Body of pancreas (tissue), 4 donors: Measurements from ENCODE around the gene BABAM1. TPM values are rescaled to one million over a fixed set of nuclear protein-coding genes. Genes with fewer than 3 reads are reported as not detected.

Source experiments
- ATAC-seq: fragments of 150-250 bp; one replicate; pipeline ENCODE4 v1.9.1; 2016
- DNase-seq, 4 donors: peaks; one replicate each; pipeline ENCODE4 v3.0.0-alpha.2; 2019
- H3K27ac ChIP-seq, 4 donors: fragments of 200-600 bp; sonication (generic); 1 replicate in 3 of 4; 2 replicates in 1 of 4; pipeline versions ENCODE4 v1.5.1 to v1.6.1; 2016 to 2019; ENCODE audit warnings: mild to moderate bottlenecking in 1 of 4, mixed read lengths in 1 of 4, moderate library complexity in 1 of 4
- H3K27me3 ChIP-seq, 2 donors: fragments of 200-600 bp; sonication (generic); one replicate each; pipeline ENCODE4 v1.6.0; 2016; ENCODE audit warnings: mild to moderate bottlenecking in 1 of 2
- H3K36me3 ChIP-seq, 2 donors: fragments of 200-600 bp; sonication (generic); replicated peaks in 1 of 2; 2 replicates each; pipeline ENCODE4 v1.5.1; 2016; ENCODE audit warnings: low read depth in 2 of 2; ENCODE audit not compliant: insufficient read depth in 1 of 2
- H3K4me1 ChIP-seq: fragments of 200-600 bp; sonication (generic); one replicate; pipeline ENCODE4 v1.6.0; 2016
- H3K4me3 ChIP-seq, 2 donors: fragments of 200-600 bp; sonication (generic); 1 replicate in 1 of 2; 2 replicates in 1 of 2; pipeline ENCODE4 v1.5.1; 2016 to 2019
- H3K9me3 ChIP-seq, 3 donors: fragments of 200-600 bp; sonication (generic); 1 replicate in 2 of 3; 2 replicates in 1 of 3; pipeline ENCODE4 v1.5.1; 2016
- CTCF ChIP-seq, 7 experiments: fragments of 450-650 bp in 4 of 7; fragments of 200-600 bp in 3 of 7; sonication (generic) in 3 of 7; IDR thresholded peaks; one replicate each; pipeline ENCODE4 v1.5.1; 2016 to 2019; ENCODE audit warnings: antibody characterized with exemption in 7 of 7
- POLR2A ChIP-seq, 3 donors: fragments of 450-650 bp; IDR thresholded peaks; one replicate each; pipeline ENCODE4 v1.6.1; 2016; ENCODE audit warnings: antibody characterized with exemption in 3 of 3, mild to moderate bottlenecking in 2 of 3
- WGBS, 2 donors: methylation state at CpG; one replicate each; pipeline ENCODE4 v1.1.5; 2017; 5-methylcytosine and 5-hydroxymethylcytosine counted together
- intact Hi-C: fragments of 100-400 bp; cut with DNase I; formaldehyde crosslinking; loops from one replicate; pipeline ENCODE4 v1.15.1; 2023
- total RNA-seq, 2 donors: library from RNA; depleted of rRNA; stranded (reverse); fragments of >200 nt; gene quantifications; one replicate each; pipeline ENCODE4 v1.1.0, GENCODE V29; 2016

Gene BABAM1
- total RNA-seq, 2 donors from 2014 or later, result 45.2 to 84.6 TPM

DNA sequence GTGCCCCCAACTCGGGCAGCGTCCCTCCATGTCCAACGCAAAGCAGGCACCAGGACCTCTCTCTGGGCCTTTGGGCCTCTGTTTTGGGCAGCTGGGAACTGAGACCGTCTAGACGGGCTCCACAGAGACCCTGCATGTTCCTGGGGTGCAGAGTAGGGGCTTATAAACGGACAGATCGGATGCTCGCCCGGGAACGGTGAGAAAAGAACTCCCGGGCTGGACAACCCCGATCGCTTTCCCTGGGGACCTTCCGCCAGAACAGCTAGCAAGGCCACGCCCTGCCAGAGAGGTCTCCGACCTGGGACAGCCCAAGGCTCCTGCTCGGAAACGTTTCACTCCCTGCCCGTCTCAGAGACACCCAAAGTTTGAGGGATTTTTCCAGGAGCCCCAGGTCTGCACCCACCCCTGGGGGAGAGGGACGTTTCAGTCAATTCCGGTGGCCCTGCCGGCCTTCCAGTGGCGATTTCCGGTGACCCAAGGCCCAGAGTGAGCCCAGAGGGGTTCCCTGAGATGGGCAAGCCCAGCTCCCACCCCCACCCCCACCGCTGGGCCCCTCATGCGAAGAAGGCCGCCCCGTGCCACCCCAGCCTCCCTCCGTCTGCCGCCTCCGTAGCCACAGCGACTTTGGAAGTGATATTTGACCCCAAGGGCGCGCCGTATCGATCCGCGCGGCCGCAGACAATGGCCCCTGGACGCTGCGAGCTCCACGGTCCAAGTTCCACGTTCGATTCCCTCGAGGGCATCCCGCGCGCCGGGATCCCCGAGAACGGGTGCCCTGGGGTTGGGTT is 23.2 kb upstream of the BABAM1 start:
- DNase-seq (peak; percentile 63 to 71 (median 67)), ATAC-seq (peak; percentile 9)
- intact Hi-C loops, result no loop called here
- Histone ChIP-seq H3K9me3 (no peaks in the 10 kb centered on the region), H3K27me3 (no peaks in the 10 kb centered on the region), H3K27ac (peak overlapping the region; percentile 80 to 97 (median 86)), H3K4me3 (peak overlapping the region; percentile 44 to 94), H3K4me1 (peaks cover 76% of the 10 kb centered on the region), H3K36me3 (no peaks in the 10 kb centered on the region)
- WGBS, 2 donors, result 0 to 6% methylated on average over 7 to 52 of the region's 52 CpGs
- no peak for TF ChIP-seq CTCF (IDR thresholded peaks at IDR 0.05)
- no peak for TF ChIP-seq POLR2A (IDR thresholded peaks at IDR 0.05)

DNA sequence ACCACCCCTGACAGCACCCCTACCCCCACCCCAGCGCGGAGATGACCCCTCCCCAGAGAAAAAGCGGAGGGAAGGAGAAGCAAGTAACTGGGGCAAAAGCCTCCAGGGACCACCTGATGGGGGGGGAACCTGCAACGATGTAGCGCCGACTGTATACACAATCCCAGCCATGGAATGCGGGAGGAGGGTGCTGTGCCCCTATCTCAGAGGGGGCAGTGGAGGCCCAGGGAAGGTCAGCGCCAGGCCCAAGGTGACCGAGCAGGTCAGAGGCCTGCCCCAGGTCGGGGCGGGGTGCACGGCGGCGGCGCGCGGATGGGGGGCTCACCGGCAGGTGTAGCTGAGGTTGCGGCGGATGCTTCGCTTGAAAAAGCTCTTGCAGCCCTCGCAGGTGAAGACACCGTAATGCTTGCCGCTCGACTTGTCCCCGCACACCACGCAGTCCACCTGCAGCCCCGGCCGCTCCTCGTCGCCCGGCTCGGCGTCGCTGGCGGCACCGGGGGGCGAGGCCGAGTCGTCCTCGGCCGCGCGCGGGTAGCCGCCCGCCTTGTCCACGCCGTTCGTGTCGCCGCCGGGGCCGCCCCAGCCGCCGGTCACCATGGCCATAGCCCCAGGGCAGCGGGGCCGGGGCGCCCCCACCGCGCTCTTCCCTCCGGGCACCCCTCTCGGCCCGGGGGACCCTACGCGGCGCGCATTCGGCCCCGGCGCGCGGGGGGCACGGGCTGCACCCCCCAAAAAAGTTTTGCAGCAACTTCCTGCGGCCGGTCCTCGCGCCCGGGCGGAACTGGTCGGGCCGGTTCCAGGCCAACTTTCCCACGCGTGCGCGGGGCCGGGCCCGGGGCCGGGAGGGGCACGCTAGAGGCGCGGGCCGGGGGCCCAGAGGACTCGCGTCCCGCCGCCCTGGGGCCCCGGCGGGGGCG is 22.4 kb upstream of the BABAM1 start:
- 2 to 4% methylated on average over 16 to 50 of the region's 100 CpGs for WGBS, 2 donors
- H3K36me3 ChIP-seq, result no peaks in the 10 kb centered on the region
- ATAC-seq (peak; percentile 29), DNase-seq (peak; percentile 50 to 68 (median 68))
- peaks cover 77% of the 10 kb centered on the region for H3K4me1 ChIP-seq
- peak overlapping the region; percentile 80 to 97 (median 86) for H3K27ac ChIP-seq
- TF ChIP-seq CTCF (IDR thresholded peaks at IDR 0.05), result no peak
- TF ChIP-seq POLR2A (IDR thresholded peaks at IDR 0.05), result no peak
- H3K27me3 ChIP-seq, result no peaks in the 10 kb centered on the region
- intact Hi-C loops, result no loop called here
- H3K9me3 ChIP-seq, result no peaks in the 10 kb centered on the region
- peak overlapping the region; percentile 44 to 94 for H3K4me3 ChIP-seq

- H3K27me3 ChIP-seq, result no peaks in the 10 kb centered on the region
- TF ChIP-seq CTCF (IDR thresholded peaks at IDR 0.05) (no peak), POLR2A (IDR thresholded peaks at IDR 0.05) (no peak)
- ATAC-seq (no peak), DNase-seq (no peak)
- intact Hi-C loops, result no loop called here
- H3K9me3 ChIP-seq, result no peaks in the 10 kb centered on the region
- peak within 1 kb of the TSS; percentile 80 to 97 (median 94) for H3K27ac ChIP-seq
- peaks cover 72% of the 10 kb centered on the region for H3K4me1 ChIP-seq
- WGBS, 2 donors, result 0% methylated on average over 22 of the region's 72 CpGs; no CpG with 5 or more reads in 1 of the 2 donors
- H3K36me3 ChIP-seq, result no peaks in the 10 kb centered on the region
- peak within 1 kb of the TSS; percentile 44 to 94 for H3K4me3 ChIP-seq
Measured at GRCh38 chr19:17245535-17245984, 21.7 kb upstream of the BABAM1 start, which contains the start of gene NR2F6. Gene NR2F6, minus strand, starts transcription at chr19:17245919. Its CDS starts 699 bp downstream, at chr19:17245220.

DNA sequence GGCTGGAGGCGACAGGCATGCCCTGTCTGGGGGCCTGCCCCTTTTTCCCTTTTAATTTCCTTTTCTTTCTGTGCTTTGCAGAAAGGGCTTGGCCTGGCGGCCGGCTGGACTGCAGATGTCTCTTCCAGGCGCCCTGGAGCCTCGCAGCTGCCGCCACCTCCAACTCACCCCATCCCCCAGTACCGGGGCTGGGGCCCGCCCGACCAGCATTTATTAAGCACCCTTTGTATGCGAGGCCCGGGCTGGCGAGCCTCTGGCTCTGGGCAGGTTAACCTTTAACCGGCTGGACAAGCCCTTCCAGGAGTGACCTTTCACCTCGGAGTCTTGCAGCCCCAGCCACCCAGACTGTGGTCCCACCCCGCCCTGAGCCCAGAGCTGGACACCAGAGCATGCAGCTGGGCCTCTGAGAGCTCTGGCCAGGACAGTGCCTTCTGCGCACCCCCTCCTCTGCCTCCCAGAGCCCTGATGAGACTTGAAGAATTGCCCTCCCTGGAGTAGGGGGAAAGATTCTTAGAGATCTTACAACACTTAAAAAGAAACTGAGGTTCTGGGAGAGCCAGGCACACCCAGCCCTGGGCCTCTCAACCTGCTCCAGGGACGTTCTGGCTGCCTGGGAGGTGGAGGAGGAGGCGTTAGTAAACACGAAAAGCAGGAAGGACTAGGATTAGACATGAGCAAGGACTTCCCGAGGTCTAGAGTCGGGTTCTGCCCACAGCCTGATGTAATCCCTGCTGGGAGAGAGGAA is 20.4 kb upstream of the BABAM1 start:
- DNase-seq, result peak; percentile 55 to 66 (median 60)
- Histone ChIP-seq H3K27ac (peak overlapping the region; percentile 80 to 97 (median 94)), H3K27me3 (no peaks in the 10 kb centered on the region), H3K36me3 (no peaks in the 10 kb centered on the region), H3K4me3 (no peak overlapping the region), H3K4me1 (peaks cover 59% of the 10 kb centered on the region), H3K9me3 (no peaks in the 10 kb centered on the region)
- 5 to 12% methylated on average over 18 of the region's 21 CpGs for WGBS, 2 donors
- ATAC-seq, result peak; percentile 8
- intact Hi-C loops, result no loop called here
- TF ChIP-seq POLR2A (IDR thresholded peaks at IDR 0.05) (no peak), CTCF (IDR thresholded peaks at IDR 0.05) (no peak)
